GM21360 (cell line): ENCODE measurements around the gene PPM1G.
"Not testable (repeated sequence)": the region's sequence is repeated elsewhere in the genome, so short reads cannot be mapped to it uniquely, and the experiment has no call there.

Source experiments
- ATAC-seq: cut with Tn5 transposase; IDR thresholded peaks from one replicate; pipeline ENCODE4 v1.9.1; 2021; ENCODE audit warnings: mild to moderate bottlenecking, moderate library complexity; ENCODE audit not compliant: unreplicated experiment

PPM1G gene, protein sequence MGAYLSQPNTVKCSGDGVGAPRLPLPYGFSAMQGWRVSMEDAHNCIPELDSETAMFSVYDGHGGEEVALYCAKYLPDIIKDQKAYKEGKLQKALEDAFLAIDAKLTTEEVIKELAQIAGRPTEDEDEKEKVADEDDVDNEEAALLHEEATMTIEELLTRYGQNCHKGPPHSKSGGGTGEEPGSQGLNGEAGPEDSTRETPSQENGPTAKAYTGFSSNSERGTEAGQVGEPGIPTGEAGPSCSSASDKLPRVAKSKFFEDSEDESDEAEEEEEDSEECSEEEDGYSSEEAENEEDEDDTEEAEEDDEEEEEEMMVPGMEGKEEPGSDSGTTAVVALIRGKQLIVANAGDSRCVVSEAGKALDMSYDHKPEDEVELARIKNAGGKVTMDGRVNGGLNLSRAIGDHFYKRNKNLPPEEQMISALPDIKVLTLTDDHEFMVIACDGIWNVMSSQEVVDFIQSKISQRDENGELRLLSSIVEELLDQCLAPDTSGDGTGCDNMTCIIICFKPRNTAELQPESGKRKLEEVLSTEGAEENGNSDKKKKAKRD

GRCh38 chr2:27409321-27410073 lies at the start of gene PPM1G:
Gene PPM1G, minus strand, starts transcription at chr2:27409591. Its CDS starts 169 bp downstream, at chr2:27409422.
- ATAC-seq: peak; percentile 90

GRCh38 chr2:27453968-27454367 lies 44.6 kb upstream of the PPM1G start:
- ATAC-seq: no peak

DNA sequence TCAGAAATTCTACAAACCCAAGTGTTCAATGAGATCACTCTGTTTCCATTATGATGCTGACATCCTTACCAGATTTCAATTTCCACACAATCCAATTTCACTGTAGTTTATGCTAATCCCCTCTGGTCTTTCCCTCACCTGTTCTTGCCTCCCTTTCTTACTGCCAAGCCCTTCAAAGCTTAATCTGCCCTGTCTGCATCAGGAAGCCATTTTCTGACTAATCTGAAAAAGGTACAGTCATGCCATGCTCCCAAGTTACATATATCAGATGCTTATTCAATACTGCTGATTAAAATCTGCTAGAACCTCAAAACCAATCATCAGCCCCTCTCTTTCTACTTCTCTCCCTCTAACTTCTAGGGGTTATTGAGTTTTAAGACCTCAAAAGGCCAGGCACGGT lies 41.7 kb upstream of the PPM1G start:
- no peak for ATAC-seq

GRCh38 chr2:27448381-27448780 lies 39.0 kb upstream of the PPM1G start:
- no peak for ATAC-seq

DNA sequence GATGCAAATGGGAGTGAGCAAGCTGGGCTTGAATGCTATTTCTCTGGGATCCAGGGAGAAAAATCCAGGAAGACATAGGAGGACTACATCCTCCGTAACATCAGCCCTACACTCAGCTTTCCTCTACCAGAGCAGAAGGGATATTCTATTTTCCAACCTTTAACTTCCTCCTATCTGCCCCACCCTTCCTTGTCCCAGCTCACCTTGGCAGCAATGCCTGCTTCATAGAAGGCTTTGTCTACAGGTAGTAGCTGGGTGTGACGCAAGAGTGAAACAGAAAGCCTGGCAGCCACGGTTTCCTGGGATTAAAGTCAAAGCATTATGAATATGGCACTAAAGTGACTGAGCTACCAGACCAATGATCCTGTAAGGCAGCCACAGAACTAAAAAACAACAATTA lies 36.7 kb upstream of the PPM1G start:
- no peak for ATAC-seq

DNA sequence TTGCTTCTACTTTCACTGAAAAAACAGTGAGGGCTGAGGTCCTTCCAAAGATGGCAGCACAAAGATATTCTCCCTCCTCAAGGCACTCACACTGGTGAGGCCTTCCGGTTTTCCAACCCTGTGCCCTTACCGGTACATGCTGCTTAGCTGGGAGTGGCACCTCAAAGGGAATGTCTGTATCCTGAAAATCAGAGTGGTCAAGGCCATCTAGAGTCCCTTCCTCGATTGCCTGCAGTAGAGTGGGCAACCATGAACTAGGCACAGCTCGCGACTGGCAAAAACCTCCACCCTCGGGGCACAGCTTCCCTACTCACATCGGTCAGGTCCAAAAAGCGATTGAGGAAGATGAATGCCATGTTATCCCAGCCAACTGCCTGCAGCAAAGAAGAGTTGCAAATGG lies 36.2 kb upstream of the PPM1G start:
- ATAC-seq: no peak

DNA sequence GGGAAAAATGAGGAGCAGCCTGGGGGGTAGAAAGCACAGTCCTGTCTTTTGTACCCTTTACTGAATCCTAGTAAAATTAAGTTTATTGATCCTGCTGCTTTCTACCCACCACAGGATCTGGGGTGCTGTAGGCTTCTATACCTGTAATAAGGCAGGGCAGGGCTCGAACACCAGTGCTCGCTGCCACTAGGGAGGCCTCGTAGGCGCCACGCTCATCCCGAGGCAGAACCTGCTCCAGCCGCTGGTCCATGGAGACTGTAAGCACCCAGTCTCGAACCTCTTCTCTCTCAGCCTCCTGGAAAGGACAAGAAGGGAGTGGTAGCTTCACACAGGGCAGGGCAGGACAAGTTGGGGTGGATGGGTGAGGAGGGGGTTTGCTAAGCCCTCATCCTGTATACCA lies 35.8 kb upstream of the PPM1G start:
- ATAC-seq: no peak

DNA sequence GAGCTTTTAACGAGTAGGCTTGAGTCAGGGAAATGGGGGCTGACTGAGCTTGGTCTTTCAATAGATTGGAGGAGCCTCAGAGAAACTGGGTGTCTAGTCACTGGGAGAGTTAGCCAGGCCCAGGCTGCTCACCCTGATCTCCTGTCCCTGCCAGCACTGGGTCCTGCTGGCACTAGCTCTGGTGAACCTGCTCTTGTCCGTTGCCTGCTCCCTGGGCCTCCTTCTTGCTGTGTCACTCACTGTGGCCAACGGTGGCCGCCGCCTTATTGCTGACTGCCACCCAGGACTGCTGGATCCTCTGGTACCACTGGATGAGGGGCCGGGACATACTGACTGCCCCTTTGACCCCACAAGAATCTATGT lies 33.5 kb upstream of the PPM1G start:
- ATAC-seq: no peak

GRCh38 chr2:27441958-27442919 lies 32.8 kb upstream of the PPM1G start, which contains the start of gene KRTCAP3:
Gene KRTCAP3, plus strand, starts transcription at chr2:27442381. Its CDS starts 32 bp downstream, at chr2:27442413.
- no peak for ATAC-seq

DNA sequence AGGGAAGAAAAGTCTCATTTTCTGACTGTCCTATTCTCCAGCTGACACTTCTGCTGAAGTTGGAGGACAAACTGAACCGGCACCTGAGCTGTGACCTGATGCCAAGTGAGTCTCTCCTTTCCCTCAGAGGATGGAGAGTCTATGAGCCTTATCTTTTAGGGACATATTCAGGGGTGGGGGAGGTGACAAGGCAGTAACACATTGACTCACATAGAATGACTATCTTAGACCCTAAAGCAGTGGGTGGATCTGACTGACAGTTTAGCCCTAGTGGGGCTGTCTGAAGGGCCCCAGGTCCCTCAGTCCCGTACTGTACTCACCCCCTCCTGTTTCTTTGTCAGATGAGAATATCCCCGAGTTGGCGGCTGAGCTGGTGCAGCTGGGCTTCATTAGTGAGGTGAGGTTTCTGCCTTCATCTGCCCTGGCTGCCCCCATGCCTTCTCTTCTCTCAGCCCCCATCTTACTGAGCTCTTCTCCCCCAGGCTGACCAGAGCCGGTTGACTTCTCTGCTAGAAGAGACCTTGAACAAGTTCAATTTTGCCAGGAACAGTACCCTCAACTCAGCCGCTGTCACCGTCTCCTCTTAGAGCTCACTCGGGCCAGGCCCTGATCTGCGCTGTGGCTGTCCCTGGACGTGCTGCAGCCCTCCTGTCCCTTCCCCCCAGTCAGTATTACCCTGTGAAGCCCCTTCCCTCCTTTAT lies 32.0 kb upstream of the PPM1G start:
- no peak for ATAC-seq

- no peak for ATAC-seq
Measured at GRCh38 chr2:27435628-27436027, 26.2 kb upstream of the PPM1G start.

GRCh38 chr2:27431395-27431794 lies 22.0 kb upstream of the PPM1G start:
- no peak for ATAC-seq

DNA sequence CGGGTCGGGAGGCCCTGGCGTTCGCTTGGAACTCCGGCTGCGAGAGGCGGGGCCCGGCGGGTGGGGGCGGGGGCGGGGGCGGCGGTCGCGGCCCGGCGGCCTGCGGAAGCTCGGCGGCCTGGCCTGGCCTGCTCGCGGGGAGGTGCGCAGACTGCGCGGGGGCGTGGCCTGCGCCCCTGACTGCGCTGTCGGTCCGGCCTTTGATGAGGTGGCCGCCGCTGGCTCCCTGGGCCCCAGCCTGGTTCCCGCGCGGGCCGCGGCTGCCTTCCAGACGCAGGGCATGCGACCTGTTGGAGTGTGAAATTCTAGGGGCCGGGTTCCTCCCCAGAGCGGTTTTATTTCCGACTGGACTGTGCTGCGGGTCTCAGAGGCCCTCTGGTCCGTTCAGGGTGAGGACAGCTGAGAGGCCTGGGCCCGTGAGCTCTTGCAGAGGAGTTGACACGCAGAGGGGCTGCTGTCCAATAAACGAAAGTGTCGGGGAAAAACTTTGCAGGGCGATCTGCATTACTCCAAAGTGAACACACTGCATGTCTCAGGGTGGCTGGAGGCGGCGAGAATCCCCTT lies 19.7 kb upstream of the PPM1G start:
- ATAC-seq: peak; percentile 61

GRCh38 chr2:27428213-27428977 lies 19.0 kb upstream of the PPM1G start, which contains the start of gene NRBP1:
Gene NRBP1, plus strand, starts transcription at chr2:27428631. Its CDS starts 4,643 bp downstream, at chr2:27433274.
- ATAC-seq: peak; percentile 90

- no peak for ATAC-seq
Measured at GRCh38 chr2:27427863-27428212, 18.4 kb upstream of the PPM1G start.

DNA sequence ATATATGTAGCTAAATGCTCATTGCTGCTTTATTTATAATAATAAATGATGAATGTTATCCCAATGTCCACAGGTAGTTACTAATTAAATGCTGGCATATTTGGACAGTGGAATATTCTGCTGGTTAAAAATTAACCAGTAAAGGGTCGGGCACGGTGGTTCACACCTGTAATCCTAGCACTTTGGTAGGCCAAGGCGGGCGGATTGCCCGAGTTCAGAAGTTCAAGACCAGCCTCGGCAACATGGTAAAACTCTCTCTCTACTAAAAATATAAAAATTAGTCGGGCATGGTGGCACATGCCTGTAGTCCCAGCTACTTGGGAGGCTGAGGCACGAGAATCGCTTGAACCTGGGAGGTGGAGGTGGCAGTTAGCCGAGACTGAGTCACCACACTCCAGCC lies 15.6 kb upstream of the PPM1G start:
- ATAC-seq: not testable (repeated sequence)

DNA sequence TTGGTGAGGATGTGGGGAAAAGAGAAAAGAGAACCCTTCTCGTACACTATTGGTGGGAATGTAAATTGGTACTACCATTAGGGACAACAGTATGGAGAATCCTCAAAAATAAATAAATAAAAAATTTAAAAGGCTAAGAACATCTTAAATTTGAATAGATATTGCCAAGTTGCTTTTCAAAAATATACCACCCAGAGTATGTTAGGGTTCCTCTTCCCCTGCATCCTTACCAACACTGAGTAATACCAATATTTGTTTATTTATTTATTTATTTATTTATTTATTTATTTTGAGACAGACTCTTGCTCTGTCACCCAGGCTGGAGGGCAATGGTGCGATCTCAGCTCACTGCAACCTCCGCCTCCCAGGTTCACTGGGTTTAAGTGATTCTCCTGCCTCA lies 13.6 kb upstream of the PPM1G start:
- ATAC-seq: no peak

DNA sequence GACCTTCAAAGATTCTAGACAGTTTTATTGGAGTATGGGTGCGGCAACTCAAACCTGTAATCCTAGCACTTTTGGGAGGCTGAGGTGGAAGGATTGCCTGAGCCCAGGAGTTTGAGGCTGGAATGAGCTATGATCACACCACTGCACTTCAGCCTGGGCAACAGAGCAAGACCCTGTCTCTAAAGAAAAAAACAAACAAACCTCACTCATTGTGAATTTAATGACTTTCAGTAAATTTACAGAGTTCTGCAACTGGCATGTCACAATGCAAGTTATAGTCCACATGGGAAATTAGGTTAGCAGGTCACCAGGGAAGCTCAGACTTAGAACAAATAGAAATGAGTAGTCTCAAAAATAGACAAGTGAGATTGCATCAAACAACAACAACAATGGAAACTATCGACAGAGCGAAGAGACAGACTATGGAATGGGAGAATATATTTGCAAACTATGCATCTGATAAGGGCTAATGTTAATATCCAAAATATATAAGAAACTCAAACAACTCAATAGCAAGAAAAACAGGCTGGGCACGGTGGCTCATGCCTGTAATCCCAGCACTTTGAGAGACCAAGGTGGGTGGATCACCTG lies 12.4 kb upstream of the PPM1G start:
- no peak for ATAC-seq

- ATAC-seq: no peak
Measured at GRCh38 chr2:27420996-27421395, 11.6 kb upstream of the PPM1G start.
